ENCODE measurements around the gene HERC6. TPM values are rescaled to one million over a fixed set of nuclear protein-coding genes. Genes with fewer than 3 reads are reported as not detected.

HERC6 gene
- total and polyA plus RNA-seq, 2 of the 8 experiments (the other 6 are each of a cell fraction or from before 2014, with no cell fraction given), result 3.7 to 3.8 TPM

DNA sequence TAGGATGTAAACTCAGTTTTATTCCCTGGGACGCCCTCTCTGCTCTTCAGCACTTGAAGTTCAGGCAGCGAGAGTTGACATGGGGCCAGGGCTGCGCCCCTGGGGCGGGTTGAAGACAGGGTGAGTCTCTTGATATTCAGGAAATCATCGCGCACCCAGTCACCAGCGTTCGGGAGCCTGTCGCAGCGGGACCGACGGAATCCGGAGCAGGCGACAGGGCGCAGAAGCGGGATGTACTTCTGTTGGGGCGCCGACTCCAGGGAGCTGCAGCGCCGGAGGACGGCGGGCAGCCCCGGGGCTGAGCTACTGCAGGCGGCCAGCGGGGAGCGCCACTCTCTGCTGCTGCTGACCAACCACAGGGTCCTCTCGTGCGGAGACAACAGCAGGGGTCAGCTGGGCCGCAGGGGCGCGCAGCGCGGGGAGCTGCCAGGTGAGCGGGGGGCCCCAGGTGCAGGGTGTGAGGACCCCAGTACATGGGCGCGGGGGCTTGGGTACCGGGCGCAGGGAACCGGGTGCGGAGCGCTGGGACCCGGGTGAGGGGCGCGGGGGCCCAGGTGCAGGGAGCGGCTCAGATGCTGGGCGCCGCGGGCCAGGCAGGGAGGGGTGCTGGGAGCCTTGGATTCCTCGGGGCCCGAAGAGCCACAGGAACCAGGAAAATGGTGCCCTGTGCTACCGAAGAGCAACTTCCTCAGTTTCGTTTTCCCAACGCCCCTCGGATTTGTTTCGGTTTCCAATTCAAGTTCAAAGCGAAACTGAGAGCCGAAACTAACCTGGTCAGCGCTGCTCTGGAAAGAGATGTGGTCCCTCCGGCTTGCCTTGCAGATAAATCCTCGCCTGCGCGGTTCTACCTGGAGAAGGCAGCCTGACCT lies at the start of gene HERC6 (continued):
- TF ChIP-seq TAF1 (IDR thresholded peaks at IDR 0.05; ENCODE audit: low read depth, low read length) (no peak), RXRA (IDR thresholded peaks at IDR 0.05; ENCODE audit: insufficient read depth, low read depth, low read length) (0 out of 2 replicates have a peak, but pooled peaks have one; percentile 41), SUZ12 (IDR thresholded peaks at IDR 0.05; ENCODE audit: low read length) (no peak), SP1 (IDR thresholded peaks at IDR 0.05; ENCODE audit: low read depth, low read length) (no peak)

All from H1 (cell line).